GM19239 (cell line): ENCODE data around the gene GMDS.

Experiments
- DNase-seq: peaks from one replicate; pipeline ENCODE4 v3.0.0; 2011; ENCODE audit warnings: low spot score; ENCODE audit not compliant: insufficient read length
- FAIRE-seq: peaks from 2 replicates; lab custom pipeline; 2011; peaks lifted over from hg19 to GRCh38; lab: Jason Lieb, UNC

The GMDS gene

DNA sequence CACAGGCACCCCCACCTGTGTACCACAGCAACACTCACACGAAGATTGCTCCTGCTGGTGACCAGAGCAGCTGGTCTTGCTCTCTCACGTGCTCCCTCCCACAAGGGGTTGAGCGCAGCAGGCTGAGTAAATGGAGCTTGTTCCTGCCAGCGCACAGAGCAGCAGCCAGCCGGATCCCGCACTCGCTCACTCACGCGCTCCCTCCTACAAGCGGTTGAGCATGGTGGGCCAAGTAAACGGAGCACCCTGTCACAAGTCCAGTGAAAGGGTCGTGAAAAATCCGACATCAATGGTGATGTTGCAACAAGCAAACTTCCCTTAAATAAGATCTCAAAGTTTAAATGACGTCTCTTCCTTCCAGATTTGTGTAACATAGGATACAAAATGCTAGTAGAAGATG, 322.0 kb downstream of the GMDS start:
- FAIRE-seq (no peak), DNase-seq (no peak)

DNA sequence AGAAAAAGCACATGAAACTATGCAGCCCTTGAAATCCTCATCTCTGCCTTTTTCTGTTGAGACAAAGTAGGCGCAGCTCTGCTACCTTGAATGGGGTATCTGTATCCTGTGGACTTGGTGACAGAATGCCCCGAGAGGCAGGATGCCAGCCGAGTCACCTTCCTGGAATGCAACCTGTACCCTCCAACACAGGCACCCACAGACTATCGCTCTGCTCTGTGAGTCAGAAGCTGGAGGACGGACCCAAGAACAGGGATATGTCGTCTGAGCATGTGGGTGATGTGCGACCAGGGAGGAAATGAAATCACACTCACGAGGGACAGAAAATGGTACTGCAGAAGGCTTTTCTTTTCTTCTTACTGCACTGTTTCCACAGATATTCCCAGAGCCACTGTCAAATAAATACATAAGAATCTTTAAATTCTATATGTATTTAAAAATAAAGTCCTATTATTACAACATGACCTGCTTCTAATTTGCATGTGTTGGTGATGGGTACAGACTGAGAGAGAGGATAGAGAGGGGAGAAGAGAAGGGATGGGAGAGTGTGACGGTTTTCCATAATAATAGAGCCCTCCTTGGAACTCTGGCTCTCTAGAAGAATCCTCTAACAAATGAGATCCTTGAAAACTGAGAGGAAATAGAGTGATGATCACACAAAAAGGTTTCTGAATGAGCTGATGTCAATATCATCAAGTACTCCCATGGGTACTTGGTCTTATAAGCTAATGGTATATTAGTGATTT, 327.6 kb downstream of the GMDS start:
- FAIRE-seq: no peak
- no peak for DNase-seq

GRCh38 chr6:1916334-1917070, 328.9 kb downstream of the GMDS start:
- FAIRE-seq: no peak
- DNase-seq: no peak

- no peak for FAIRE-seq
- no peak for DNase-seq
Measured at GRCh38 chr6:1915226-1915625, 330.2 kb downstream of the GMDS start.

DNA sequence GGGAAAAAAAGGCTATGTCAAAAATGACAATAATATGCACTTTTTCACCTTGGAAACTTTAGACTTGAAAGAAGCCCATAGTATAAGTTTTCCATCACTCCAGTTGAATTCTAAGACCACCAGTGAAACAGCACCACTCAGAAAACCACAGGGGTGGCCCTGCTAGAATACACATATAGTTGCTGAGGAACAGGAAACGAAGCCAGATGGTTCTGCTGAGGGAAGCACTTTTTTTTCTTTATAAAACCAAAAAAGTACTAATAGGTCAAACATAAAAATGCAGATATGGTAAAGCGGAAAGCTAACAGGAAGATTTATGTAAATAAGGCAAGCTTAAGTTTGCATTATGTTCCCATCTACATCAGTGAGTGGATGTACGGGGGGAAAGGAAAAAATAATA, 331.8 kb downstream of the GMDS start:
- no peak for FAIRE-seq
- DNase-seq: no peak

GRCh38 chr6:1912731-1913130, 332.7 kb downstream of the GMDS start:
- DNase-seq (no peak), FAIRE-seq (no peak)

GRCh38 chr6:1911474-1911873, 333.9 kb downstream of the GMDS start:
- DNase-seq: no peak
- no peak for FAIRE-seq

DNA sequence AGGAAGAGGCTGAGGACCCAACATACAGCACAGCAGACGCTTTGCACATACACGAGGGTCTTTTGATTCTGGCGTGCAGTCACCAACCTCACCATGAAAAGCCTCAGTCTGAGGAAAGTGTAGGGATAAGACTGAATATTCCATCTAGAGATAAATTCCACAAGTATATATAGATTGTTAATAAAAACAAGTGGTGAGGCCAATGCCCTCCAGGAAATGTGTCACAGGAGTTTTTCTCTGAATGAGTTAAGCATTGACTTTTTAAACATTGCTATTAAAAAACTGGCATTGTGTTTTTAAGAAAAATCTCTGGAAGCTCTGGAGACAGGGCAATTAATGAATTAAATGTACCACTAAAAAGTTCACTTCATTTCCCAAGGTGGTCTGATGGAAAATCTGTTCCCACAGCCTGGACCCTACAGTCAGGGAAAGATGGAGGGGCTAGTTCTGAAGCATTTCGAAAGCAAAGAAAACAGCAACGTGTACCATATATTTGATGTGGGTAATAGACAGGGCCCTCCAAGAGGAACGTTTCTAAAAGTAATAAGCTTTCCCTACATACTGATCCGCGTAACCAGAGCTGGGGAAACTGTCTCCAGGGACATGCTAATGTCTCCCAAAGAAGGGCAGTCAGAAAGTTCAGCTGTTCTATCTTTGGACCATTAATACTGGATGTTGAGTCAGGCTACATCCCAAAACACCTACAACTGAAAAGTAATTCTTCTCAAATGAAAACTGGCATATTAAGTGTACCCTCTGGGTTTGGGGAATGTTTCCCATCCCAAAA, 334.6 kb downstream of the GMDS start:
- FAIRE-seq: no peak
- no peak for DNase-seq

GRCh38 chr6:1908784-1909183, 336.6 kb downstream of the GMDS start:
- no peak for DNase-seq

GRCh38 chr6:1906609-1907008, 338.8 kb downstream of the GMDS start:
- DNase-seq (no peak), FAIRE-seq (no peak)

More at GRCh38 chr6:1908784-1909183, 336.6 kb downstream of the GMDS start:
- no peak for FAIRE-seq

- FAIRE-seq: no peak
- DNase-seq: no peak
Measured at GRCh38 chr6:1906014-1906413, 339.4 kb downstream of the GMDS start.

DNA sequence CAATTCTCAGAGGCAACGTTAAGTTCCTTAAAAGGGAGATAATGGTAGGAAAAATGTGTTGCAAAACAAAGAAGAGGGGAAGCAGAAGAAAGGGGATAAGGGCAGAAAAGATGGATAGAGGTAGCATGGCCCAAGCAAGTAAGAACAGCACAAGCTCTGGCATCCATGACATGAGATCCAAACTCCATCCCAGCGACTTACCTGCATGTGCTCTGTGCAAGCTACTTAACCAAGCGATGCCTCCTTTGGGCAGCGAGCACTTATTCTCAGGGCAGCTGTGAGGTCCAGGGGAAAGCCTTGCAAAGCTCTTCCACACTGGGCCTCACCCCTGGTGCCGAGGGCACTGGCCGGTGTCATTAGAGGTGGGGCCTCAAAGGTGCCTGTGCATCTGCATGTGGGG, 340.5 kb downstream of the GMDS start:
- no peak for FAIRE-seq
- DNase-seq: no peak

DNA sequence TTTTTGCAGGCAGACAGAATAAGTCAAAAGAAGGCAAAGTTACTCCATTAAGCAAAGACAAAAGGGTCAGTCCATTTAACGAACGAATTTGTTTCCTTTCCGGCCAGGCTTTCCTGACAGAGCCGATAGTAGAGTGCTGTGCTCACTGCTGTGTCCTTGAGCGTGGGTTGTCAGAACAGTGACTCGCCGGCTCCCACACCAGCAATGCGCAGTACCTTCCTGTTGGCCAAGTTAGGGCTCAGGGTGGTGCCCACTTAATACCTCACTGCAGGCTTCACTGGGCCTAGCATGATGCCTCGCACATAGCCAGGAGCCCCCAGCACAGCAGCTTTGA, 341.0 kb downstream of the GMDS start:
- no peak for DNase-seq
- no peak for FAIRE-seq

DNA sequence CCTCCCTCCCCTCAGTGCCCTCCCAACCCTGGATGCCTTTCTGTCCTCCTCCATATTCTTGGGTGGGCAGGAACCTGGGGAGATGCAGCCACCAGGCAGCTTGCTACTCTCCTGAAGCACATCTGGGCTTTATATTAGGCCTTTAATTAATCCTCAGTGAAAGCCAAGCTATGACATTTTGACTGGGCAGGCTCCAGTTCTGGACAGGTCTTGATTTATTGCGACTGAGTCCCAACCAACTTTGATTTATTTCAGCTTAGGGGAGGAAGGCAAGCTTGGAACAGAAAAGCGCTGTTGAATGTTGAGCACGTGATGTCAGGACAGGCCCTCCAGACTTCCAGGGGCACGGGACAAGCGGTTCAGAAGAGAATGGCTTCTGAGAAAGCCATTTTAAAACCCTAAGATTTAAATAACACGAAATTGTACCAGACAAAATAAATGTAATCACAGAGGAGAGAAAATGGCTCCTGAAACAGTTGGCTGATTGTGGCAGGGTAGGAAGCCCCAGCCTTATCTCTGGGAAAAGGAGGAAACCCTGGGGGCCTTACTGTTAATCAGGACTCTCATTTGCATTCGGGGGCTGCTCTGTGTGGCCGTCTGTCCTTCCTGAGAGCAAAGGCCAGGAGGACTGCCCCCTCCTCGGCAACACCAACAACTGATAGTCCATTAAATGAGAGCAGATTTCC, 341.5 kb downstream of the GMDS start:
- DNase-seq: no peak
- no peak for FAIRE-seq

DNA sequence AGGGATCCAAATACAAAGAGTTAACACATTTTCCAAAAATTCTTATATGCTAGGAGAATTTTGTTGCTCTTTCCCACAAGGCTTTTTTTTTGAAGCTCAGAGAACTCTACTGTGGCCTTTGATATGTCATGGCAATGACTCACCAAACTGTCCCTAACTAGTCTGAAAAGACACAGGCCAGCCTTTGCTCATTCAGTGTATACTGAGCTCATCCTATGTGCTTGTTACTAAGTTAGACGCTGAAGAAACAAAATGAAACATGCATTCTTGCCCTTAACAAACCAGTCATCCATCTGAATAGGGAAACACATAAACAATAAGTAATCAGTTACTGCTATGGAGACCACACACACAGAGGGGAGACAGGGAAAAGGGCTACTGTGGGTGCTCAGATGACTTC, 343.8 kb downstream of the GMDS start:
- no peak for FAIRE-seq
- DNase-seq: no peak

GRCh38 chr6:1896897-1897296, 348.5 kb downstream of the GMDS start:
- FAIRE-seq (no peak), DNase-seq (no peak)

GRCh38 chr6:1895721-1896120, 349.7 kb downstream of the GMDS start:
- no peak for DNase-seq
- no peak for FAIRE-seq

GRCh38 chr6:1894954-1895353, 350.5 kb downstream of the GMDS start:
- no peak for FAIRE-seq
- no peak for DNase-seq

DNA sequence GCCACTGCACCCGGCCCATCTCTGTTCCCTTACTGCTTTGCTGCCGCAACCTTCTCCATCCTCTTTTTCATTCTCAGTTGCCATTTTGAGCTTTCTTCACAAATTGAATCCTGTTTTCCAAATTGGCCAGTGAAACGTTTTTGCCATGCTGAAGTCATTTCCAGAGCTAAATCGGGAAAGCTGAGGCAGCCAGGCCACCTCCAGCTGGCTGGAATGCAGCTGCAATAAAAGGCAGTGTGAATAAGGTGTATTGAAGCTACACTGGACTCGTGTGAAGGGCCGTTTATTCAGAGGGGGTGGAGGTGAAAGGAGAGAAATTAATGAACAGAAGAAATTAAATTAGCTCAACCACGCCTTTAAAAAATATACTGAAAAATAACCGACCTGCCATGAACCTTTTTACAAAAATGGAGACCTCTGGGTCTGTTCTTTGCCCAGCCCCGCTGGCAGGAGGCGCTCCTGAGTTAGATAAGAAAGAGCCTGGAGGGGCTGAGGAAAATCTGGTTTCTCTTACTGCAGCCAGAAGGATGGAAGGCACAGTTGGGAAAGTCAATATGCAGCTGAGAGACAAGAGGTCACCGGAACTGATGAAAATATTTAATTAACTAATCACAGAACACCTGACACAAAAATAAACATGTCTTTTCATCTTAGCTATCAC, 351.8 kb downstream of the GMDS start:
- no peak for DNase-seq
- FAIRE-seq: no peak

DNA sequence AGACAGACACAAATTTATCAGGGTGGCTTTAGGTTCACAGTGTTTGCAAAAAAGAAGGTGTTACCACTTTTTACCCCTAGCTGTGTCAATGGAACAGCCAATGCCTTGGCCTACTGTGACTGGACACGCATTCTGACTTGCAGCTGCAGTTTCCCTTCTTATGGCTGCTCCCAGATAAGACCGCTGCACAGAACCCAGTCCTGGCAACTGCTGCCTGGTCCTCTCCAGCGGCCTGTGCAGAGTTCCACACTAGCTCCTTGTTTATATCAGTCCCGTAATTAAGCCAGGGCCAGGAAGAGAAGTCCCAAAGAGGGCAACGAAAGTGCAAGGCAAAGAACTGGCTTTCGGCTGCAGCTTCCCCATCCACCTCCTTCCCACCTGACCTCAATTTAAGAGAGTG, 352.7 kb downstream of the GMDS start:
- no peak for DNase-seq
- FAIRE-seq: no peak
